NCI-H2171 (cell line): Measurements from ENCODE around the gene FKBP4.

Experiments
- DNase-seq: peaks from one replicate; lab custom pipeline; 2025; lab: John Stamatoyannopoulos, UW

FKBP4 gene

DNA sequence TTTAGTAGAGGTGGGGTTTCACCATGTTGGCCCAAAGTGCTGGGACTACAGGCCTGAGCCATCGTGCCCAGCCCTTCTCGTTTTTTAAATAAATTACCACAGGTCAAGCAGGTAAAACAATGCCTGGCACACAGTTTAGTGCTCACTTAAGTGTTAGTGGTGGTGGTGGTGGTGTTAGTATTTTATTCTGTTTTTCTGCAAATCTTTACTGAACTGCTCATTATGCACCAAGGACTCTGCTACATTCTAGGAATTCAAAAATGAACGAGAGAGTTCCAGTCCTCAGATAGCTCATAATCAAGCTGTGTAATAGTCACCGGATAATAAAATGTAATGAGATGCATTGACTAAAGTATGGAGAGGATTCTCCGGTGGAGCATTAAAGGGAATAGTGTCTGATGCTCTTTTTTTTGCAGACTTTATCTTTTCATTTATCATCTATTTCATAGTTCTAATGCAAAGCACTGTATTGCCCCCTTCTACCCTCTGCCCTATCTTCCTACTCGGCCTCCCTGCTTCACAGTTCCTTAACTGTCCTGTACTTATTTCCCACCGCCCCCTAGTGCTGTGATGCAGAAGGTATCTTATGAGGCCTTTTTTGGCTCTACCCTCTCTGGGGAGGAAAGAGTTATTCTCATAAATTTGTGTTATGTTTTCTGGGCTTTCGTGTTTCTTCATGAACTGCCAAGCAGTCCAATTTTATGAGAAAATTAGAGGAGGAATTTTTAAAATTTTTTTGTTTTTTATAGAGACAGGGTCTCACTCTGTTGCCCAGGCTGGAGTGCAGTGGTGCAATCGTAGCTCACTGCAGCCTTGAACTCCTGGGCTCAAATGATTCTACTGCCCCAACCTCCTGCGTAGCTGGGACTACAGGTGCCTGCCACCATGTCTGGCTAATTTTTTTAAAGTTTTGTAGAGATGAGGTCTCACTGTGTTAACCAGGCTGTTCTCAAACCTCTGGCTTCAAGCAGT is 18.7 kb downstream of the FKBP4 start:
- DNase-seq = peak; percentile 48

- DNase-seq = no peak
Observed at GRCh38 chr12:2819810-2820209, 25.0 kb downstream of the FKBP4 start.

DNA sequence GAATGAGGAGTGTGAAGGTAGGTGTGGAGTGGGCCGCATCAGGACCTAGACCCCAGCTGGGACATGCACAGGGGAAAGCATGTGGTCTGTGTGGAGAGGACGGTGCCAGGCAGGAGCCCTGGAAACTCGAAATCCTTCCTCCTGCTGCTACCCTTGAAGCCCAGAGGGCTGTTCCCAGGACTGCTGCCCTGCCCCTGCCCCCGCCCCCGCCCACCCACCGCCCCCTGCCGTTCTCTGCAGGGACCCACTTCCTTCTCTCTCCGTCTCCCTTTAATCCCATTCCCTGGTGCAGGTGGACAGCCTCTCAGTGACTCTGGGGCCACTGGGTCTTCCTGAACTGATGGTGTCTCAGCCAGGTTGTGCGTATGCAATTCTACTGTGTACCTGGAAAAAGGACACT is 25.7 kb downstream of the FKBP4 start:
- no peak for DNase-seq

GRCh38 chr12:2823483-2823882 is 28.7 kb downstream of the FKBP4 start:
- DNase-seq = no peak

- DNase-seq = no peak
Observed at GRCh38 chr12:2824541-2824940, 29.8 kb downstream of the FKBP4 start.

- DNase-seq = no peak
Observed at GRCh38 chr12:2825132-2825531, 30.4 kb downstream of the FKBP4 start.

DNA sequence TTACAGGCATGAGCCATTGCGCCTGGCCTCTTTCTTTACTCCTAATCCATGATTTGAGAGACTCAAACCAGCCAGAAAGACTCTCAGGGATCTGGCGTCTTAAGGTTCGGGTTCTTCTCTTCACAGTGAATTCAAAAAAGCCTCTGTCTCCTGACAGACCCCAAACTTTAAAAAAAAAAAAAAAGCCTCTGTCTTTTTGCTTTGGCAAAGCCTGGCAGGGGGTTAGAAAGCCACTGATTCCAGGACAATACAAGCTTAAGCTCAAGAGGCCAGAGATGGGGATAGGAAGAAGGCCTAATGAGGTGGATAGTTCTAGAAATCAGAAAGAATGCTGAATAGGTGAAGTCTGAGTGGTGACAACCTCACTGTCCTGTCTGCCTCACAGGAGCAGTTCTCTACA is 31.3 kb downstream of the FKBP4 start:
- DNase-seq = no peak

DNA sequence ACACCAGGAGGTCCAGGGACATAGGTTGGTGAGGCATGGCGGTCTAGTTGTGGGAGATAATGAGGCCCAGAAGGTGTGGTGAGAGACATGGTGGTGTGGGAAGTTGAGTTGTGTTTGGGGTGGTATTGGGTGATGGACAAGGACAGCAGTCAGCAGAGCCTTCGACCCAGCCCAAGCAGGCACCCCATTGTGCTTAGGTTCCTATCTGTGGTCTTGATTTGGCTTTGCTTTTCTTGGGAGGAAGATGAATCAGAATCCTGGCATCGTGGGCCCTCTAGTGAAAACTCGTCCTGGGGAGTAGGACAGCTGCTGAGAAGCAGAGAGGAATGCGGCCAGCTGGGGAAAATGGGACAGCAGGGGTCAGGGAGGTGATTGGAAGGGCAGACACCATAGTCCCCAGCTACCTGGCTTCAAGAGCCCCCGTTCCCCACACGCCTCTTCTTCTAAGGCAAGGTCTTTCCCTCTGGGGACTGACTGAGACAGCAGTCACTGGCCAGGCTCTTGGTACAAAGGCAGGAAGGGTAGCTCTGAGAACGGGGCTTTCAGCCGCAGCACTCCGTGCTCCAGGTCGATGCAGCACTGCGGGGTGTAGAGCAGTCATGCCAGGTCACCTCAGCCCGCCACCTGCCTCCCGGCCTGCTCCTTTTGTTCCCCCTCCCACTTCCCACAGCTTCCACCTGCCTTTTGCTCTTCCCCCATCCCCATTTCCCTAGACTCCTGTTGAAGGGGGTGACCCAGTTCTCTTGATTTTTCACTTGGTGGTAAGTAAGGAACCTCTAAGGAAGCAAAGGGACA is 32.1 kb downstream of the FKBP4 start:
- DNase-seq = no peak

GRCh38 chr12:2829275-2829674 is 34.5 kb downstream of the FKBP4 start:
- no peak for DNase-seq

GRCh38 chr12:2832550-2833127 is 37.9 kb downstream of the FKBP4 start:
- DNase-seq = peak; percentile 67

GRCh38 chr12:2833327-2833726 is 38.6 kb downstream of the FKBP4 start:
- DNase-seq = no peak

- no peak for DNase-seq
Observed at GRCh38 chr12:2833810-2834209, 39.0 kb downstream of the FKBP4 start.

- DNase-seq = peak; percentile 62
Observed at GRCh38 chr12:2834581-2835491, 40.1 kb downstream of the FKBP4 start, which contains the start of gene NRIP2. Gene NRIP2, minus strand, starts transcription at chr12:2835035. Its CDS starts 52 bp downstream, at chr12:2834983.

DNA sequence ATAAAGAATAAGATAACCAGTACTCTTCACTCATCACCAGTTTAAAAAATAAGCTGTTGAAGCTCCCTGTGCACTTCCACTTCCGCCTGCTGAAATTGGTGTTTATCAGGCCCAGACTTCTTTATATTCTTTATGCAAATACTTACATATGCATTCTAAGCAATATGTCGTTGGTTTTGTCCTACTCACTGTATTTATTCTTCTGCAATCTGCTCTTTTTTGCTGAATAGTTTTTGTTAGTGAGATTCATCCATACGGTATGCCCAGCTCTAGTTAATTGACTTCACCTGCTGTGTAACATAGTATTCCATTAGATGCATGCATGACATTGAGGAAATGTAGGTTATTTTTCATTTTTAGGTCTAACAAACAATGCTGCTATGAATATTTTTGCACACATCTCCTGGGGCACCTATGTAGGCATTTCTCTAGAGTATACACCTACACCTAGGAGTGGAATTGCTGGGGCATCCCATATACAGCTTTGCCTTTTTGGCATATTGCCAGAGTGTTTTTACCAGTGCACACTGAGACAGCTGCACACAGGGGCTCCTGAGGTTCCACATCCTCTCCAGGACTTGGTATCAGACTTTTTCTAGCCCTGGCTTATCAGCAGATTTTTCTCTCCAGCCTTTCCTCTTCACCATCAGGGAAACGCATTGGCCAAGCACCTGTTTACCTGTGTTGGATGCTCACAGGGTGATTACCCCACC is 41.1 kb downstream of the FKBP4 start:
- DNase-seq = peak; percentile 65

- DNase-seq = no peak
Observed at GRCh38 chr12:2836574-2836973, 41.8 kb downstream of the FKBP4 start.

DNA sequence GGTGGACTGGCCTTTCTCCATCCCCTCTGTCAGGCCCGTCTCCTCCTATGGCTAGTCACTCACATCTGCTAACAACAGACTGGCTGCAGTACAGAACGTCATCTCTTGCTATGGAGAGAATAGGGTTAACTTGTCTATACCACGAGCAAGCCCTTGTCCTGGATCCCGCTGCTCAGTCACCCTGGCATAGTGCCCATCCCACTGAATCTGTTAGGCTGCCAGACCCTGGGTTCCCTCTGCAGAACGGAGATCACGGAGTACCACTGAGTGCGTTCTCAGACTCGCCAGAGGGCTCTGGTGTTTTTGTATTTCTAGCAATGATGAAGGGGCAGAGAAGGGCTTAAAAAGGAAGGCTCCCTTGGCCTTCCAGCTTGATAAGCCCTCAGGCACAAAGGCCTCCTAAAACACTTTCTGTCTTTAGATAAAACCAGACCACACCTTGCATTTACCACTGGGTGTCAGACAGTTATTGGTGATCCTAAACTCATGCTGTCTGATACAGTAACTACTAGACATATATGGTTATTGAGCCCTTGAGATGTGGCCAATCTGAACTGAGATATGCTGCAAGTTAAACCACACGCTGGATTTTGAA is 46.4 kb downstream of the FKBP4 start:
- no peak for DNase-seq

DNA sequence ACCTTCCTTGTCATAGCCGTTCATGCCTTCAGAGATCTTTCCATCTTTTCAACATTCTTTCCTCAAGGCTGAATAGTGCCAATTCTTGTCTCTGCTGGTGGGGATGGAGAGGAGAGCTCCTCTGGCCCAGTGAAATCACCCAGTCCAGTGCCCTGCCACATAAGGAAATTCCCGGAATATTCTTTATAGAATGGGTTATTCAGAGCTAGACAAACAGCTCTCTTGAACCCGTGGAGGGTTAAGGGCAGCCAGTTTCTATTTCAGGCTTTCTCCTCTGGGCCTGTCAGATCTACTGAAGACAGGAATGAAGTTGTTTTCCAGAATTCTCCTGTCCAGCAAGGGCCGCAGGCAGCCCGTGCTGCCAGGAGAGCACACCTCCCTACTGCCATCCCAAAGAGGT is 48.2 kb downstream of the FKBP4 start:
- DNase-seq = no peak

DNA sequence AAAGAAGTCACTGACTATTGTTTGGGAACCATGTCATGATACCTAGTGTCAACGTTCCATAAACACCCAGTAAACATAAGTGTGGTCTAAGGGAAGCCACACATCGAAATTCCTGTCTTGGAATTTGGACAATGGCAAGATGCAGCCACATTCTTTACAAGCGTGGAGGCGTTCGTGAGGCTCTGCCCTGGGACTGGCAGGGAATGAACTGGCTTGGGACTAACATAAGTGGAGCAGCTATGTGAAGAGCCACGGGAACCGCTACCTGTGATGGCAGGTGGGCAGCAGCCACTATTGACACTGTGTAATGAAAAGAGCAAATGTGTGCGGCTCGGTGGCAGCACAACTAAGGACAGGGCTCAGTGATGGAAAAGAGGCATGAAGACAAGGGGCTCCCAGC is 50.0 kb downstream of the FKBP4 start:
- DNase-seq = no peak

- no peak for DNase-seq
Observed at GRCh38 chr12:2845280-2845679, 50.5 kb downstream of the FKBP4 start.

DNA sequence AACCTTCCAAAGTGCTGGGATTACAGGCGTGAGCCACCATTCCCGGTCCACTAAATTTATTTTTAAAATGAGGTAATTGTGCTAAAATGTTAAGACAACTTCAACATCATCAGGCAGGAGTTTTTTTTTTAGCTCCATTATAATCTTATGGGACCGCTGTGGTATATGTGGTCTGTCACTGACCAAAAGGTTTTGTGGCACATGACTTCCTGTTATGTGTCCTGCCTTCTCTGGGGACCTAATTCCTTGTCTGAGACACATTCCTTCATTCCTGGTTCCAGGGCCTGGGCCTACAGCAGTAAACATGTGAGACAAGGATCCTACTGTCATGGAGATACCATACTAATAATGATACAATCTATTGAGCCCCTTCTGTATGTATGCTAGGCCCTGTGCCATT is 57.2 kb downstream of the FKBP4 start:
- DNase-seq = no peak
